NCI-H82 (cell line): ENCODE data around the gene SEMA5A.
A peak's percentile ranks its signal among the peaks of the same experiment; 100 is the strongest.

Experiments
- DNase-seq: peaks from one replicate; lab custom pipeline; 2025; lab: John Stamatoyannopoulos, UW

SEMA5A gene

GRCh38 chr5:9212605-9213004 lies 333.3 kb downstream of the SEMA5A start:
- no peak for DNase-seq

GRCh38 chr5:9209846-9210492 lies 335.9 kb downstream of the SEMA5A start:
- no peak for DNase-seq

DNA sequence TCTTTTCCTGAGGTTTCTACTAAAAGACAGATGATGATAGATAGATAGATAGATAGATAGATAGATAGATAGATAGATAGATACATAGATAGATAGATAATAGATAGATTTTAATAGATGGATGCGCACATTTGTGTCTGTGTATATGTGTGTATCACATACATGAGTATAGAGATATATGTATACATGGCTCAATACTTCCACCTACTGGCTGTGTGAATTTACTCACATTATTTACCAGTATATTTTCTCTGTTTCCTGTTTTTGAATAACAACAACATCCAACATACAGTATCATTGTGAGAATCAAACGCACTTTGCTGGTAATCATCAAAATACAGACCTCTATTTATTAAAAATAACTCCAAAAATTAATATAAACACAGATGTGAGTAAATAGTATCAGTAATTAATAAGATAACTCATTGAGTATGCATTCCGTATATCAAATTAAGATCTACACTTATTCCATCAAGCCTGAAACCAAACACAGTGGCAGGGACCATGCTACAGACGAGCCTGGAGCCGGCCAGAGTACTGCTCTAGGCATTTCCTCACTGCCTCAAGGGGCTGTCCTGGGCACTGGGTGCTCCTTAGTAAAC lies 338.0 kb downstream of the SEMA5A start:
- DNase-seq, result peak; percentile 82

GRCh38 chr5:9202636-9203035 lies 343.2 kb downstream of the SEMA5A start:
- DNase-seq, result no peak

GRCh38 chr5:9201761-9202160 lies 344.1 kb downstream of the SEMA5A start:
- DNase-seq, result no peak

- no peak for DNase-seq
Observed at GRCh38 chr5:9201011-9201410, 344.9 kb downstream of the SEMA5A start.

- no peak for DNase-seq
Observed at GRCh38 chr5:9198394-9198793, 347.5 kb downstream of the SEMA5A start.

GRCh38 chr5:9197881-9198260 lies 348.0 kb downstream of the SEMA5A start:
- DNase-seq, result no peak

DNA sequence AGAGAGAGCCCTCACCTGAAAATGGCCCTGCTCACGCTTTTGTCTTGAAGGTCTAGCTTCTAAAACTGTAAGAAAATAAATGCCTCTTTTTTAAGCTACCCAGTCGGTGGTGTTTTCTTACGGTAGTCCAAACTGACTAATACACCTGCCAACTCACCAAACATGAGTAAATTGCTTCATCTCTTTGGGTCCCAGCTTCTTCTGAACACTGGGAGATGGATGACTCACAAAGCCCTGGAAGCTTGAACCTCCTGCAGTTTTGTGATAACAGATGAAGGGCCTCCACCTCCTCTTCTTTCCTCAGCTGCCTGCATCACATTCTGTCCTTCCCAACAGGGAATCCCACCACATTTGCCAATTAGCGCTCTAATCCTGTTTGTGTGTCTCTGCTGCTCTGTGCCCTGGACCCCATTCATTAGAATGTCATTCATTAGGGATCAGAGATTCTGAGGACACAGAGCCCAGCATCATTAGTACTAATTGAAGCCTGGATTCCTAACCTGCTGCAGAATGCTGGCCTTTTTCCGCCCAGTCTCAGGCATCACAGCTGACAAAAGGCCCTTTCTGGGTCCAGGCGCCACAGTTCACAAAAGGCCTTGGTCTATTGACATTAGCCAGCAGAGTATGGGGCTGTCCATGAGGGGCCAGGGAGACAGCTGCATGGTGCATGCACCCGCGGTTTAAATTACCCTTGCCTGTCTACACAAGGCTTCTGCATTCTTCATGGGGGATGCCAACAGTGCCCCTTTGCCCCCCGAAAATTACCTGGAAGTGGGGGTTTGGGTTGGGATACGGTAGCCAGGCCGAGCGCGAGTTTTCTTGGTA lies 349.3 kb downstream of the SEMA5A start:
- peak; percentile 72 for DNase-seq

DNA sequence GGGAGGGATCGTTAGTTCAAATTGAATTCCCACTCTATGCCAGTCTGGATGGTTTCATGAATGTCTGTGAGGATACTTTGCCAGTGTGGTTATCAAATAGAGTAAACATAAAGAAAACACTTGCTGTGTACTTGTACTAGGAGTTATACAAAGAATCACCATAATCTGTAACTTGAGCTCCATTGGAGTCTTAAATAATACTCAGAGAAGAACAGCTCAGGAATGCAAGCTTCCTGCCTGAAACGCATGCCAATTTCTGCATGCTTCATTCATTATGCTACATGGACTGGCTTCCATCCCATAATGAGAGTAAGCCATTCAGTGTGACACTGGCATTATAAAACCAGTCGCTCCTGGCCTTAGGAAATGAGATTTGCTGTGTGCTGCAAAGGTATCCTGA lies 351.4 kb downstream of the SEMA5A start:
- no peak for DNase-seq

DNA sequence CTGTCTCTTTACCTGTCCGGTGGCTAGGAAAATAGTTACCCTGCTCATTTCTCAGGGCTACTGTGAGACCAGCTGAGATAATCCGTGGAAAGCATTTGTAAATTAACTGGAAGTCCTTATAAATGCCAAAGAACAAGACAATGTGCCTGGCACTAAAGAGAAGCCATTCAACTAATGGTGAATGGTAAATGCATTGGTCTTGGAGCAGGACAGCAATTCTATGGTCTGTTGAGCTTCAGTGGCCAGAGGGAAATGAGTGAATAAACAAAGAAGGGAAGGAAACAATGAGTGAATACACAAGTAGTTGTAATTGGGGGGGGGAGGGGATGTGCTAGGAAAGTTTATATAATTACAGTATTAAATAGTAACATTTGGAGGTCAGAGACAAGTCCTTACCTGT lies 353.6 kb downstream of the SEMA5A start:
- no peak for DNase-seq

GRCh38 chr5:9189681-9190080 lies 356.2 kb downstream of the SEMA5A start:
- no peak for DNase-seq

DNA sequence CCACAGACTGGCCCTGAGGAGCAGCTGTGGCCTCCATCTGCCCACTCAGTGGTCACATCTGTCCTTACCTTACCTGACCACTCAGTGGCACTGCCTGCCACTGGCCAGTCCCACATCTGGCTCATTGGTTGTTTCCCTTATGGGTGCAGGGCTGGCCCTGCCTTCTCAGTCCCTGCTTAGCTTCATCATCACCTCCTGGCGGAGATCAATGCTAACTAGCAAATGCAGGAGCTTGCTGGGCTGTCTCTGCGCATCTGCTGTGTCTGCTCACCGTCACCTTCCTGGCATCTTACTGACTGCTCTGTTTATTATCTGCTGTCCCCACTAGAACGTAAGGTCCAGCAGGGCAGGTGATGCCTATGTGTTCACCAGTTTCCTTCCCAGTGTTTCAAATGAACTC lies 356.9 kb downstream of the SEMA5A start:
- no peak for DNase-seq

DNA sequence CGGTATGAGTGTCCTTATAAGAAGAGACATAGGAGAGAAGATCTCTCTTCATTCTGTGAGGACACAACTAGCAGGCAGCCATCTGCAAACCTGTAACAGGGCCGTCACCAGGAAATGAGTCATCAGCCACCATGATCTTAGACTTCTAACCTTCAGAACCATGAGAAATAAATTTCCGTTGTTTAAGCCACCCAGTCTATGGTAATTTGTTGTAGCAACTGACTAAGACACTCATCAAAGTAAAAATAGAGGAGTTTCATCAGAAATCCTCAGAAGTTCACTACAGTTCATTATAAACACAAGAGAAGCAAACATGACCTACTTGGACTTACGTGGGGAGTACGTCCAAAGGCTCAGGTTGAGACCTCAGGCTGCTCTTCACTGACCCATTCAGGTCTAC lies 357.7 kb downstream of the SEMA5A start:
- DNase-seq, result no peak

DNA sequence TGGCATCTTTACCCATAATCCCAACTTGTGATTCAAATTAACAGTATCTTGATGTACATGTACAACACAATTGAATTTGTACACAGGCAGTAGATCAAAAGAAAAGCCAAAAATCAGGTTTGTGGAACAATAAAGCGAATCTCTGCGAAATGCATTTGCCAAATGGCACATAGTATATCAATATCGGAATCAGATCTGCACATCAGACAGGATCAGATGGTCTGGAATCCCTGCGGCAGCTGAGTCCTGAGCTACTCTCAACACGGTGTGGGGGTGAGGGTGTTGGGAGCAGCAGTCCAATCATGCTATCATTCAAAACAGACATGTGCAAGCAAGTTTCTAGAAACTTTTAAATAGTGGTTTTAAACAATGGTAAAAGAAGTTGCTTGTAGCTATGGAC lies 358.3 kb downstream of the SEMA5A start:
- peak; percentile 33 for DNase-seq

GRCh38 chr5:9186069-9186468 lies 359.8 kb downstream of the SEMA5A start:
- no peak for DNase-seq

GRCh38 chr5:9183992-9184391 lies 361.9 kb downstream of the SEMA5A start:
- no peak for DNase-seq

DNA sequence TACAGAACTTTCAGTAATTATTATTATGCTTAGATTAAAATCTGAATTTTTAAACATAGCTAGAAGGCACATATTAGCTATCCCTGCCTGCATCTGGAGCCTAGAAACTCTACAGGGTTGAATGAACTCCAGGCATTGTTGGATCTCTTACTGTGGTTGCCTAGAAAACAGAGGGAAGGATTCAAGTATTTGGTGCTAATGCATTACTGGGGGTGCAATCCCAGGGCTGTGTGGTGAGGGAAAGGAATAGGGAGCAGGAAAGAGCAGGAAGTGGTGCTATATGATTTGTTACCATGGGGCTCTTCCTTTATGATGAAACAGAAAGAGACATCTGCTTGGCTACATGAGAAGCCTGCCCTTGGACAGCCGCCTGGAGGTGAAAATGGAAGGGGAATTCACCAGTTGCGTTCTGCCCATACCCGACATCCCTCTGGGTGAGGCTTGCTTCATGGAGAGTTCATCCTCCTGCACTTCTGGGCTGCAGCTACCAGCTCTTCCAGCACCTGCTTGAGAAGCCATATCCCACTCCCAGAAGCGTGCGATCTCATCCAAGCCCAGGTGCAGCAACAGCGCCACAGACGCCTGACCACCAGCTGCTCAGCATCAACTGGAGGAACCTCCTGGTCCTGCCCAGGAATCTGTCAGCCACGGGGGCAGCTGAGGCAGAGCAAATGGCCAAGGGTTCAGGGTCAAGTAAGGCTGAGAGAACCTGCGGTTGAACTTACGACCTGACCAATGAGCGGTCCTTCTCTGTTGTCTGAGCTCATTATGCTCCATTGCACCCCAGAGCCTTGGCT lies 362.8 kb downstream of the SEMA5A start:
- no peak for DNase-seq

DNA sequence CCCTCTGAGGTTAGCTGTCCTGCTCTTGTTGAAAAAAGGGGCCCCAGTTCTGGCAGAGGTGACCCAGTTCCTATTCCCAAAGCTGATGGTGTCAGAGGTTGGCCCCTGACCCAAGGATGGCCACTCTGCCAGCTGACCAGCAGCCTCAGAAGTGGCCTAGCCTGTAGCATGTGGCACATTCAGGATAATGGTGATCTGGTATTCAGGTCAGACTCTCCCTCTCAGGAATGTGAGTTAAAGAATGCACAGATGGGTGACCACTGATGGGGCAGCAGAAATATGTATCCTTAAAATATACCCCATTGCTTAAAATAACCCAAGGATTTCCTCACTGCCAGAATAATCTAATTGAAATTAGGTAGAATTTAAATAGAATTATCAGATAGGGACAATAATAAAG lies 369.2 kb downstream of the SEMA5A start:
- no peak for DNase-seq

DNA sequence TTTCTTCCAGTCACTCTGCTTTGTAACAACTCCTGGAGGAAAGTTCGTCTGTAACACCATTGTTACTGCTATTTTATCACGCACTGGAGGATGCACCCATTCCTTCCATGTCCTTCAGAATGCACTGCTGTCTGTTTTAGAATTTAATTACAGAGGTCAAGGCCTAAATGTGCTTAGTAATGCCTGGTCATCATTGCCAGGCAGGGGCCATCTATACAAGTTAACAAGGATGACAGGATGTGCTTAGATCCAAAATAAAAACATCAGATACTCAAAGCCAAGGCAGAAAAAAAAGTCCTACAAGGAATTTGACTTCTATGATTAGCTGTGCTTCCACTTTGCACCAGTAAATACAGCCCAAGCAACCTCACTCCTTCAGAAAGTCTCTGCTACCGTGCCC lies 371.4 kb downstream of the SEMA5A start:
- no peak for DNase-seq

GRCh38 chr5:9173281-9174048 lies 372.4 kb downstream of the SEMA5A start:
- DNase-seq, result no peak

DNA sequence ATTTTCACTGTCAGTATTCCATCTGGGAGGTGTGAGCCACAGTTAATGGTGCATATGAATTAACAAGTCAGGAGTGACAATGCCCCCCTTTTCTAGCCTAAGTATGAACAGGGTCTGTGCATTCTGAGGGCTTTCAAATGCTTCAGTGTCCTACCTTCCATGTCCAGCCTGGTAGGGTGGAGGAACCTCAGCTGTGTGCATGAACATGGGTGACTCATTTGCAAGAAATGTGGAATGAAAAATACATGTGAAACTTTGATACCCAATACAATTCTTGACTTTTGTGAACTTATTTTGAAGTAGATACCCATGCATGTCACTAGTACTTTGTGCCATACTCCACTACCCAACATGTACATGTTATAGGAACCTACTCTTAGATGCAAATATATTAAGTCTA lies 375.8 kb downstream of the SEMA5A start:
- DNase-seq, result no peak
